SK-N-SH treated with all-trans-retinoic acid at 6 μM for 48 hours (cell line): ENCODE measurements around the gene MTHFD2L.
A peak's percentile ranks its signal among the peaks of the same experiment; 100 is the strongest.

Experiments
- ATAC-seq: fragments of 200-7000 bp; cut with Tn5 transposase; 3 replicates; pipeline ENCODE4 v1.9.1; 2020; ENCODE audit warnings: mild to moderate bottlenecking, moderate library complexity
- ARNTL ChIP-seq: fragments of 450-650 bp; formaldehyde crosslinking; IDR thresholded peaks from 2 replicates; pipeline ENCODE4 v1.5.0; 2020; ENCODE audit warnings: low read depth, mild to moderate bottlenecking, moderate library complexity, borderline replicate concordance
- BACH2 ChIP-seq: fragments of 250-450 bp; sonication (Bioruptor Pico); IDR thresholded peaks from 2 replicates; pipeline ENCODE4 v1.9.0; 2021; ENCODE audit warnings: mild to moderate bottlenecking, borderline replicate concordance
- CSDC2 ChIP-seq: fragments of 250-450 bp; sonication (Bioruptor Pico); IDR thresholded peaks from 2 replicates; pipeline ENCODE4 v1.5.0; 2020; ENCODE audit warnings: mild to moderate bottlenecking, moderate library complexity
- ESRRG ChIP-seq: fragments of 250-450 bp; sonication (Bioruptor Pico); IDR thresholded peaks from 2 replicates; pipeline ENCODE4 v1.6.1; 2021; ENCODE audit warnings: mild to moderate bottlenecking
- GLIS3 ChIP-seq: fragments of 250-450 bp; sonication (Bioruptor Pico); IDR thresholded peaks from 2 replicates; pipeline ENCODE4 v1.5.0; 2020; ENCODE audit warnings: mild to moderate bottlenecking, moderate library complexity
- OSR1 ChIP-seq: fragments of 250-450 bp; sonication (Bioruptor Pico); IDR thresholded peaks from 2 replicates; pipeline ENCODE4 v1.8.0; 2022; ENCODE audit warnings: moderate library complexity, mild to moderate bottlenecking, inconsistent platforms
- PPARA ChIP-seq: fragments of 250-450 bp; sonication (Bioruptor Pico); IDR thresholded peaks from 2 replicates; pipeline ENCODE4 v1.5.0; 2020; ENCODE audit warnings: mild to moderate bottlenecking, borderline replicate concordance
- TCF4 ChIP-seq: fragments of 250-450 bp; sonication (Bioruptor Pico); IDR thresholded peaks from 2 replicates; pipeline ENCODE4 v1.8.0; 2021; ENCODE audit warnings: mild to moderate bottlenecking, moderate library complexity, borderline replicate concordance
- TOX ChIP-seq: fragments of 250-450 bp; sonication (Bioruptor Pico); IDR thresholded peaks from 2 replicates; pipeline ENCODE4 v1.8.0; 2021; ENCODE audit warnings: mild to moderate bottlenecking, moderate library complexity, borderline replicate concordance
- ZFP3 ChIP-seq: fragments of 250-450 bp; sonication (Bioruptor Pico); IDR thresholded peaks from 2 replicates; pipeline ENCODE4 v1.5.0; 2020; ENCODE audit warnings: mild to moderate bottlenecking, moderate library complexity
- ZNF565 ChIP-seq: fragments of 450-650 bp; formaldehyde crosslinking; conservative IDR thresholded peaks from 2 replicates; pipeline ENCODE4 v1.5.0; 2020; ENCODE audit warnings: low read depth, mild to moderate bottlenecking, moderate library complexity
- TF ChIP-seq, protein P1 (sequence below): fragments of 250-450 bp; sonication (Bioruptor Pico); IDR thresholded peaks from 2 replicates; pipeline ENCODE4 v1.8.0; 2021; ENCODE audit warnings: low read depth, mild to moderate bottlenecking, moderate library complexity, borderline replicate concordance
- TF ChIP-seq, protein P2 (sequence below): fragments of 250-450 bp; sonication (Bioruptor Pico); IDR thresholded peaks from 2 replicates; pipeline ENCODE4 v1.8.0; 2020; ENCODE audit warnings: mild to moderate bottlenecking, moderate library complexity, borderline replicate concordance
- TF ChIP-seq, protein P3 (sequence below): fragments of 250-450 bp; sonication (Bioruptor Pico); IDR thresholded peaks from 2 replicates; pipeline ENCODE4 v1.5.1; 2020; ENCODE audit warnings: low read depth, mild to moderate bottlenecking, moderate library complexity
- TF ChIP-seq, protein P4 (sequence below): fragments of 250-450 bp; sonication (Bioruptor Pico); IDR thresholded peaks from 2 replicates; pipeline ENCODE4 v1.5.1; 2021; ENCODE audit warnings: mild to moderate bottlenecking, moderate library complexity
- TF ChIP-seq, protein P5 (sequence below): fragments of 250-450 bp; sonication (Bioruptor Pico); IDR thresholded peaks from 2 replicates; pipeline ENCODE4 v1.5.0; 2020; ENCODE audit warnings: mild to moderate bottlenecking, moderate library complexity

Gene MTHFD2L

DNA sequence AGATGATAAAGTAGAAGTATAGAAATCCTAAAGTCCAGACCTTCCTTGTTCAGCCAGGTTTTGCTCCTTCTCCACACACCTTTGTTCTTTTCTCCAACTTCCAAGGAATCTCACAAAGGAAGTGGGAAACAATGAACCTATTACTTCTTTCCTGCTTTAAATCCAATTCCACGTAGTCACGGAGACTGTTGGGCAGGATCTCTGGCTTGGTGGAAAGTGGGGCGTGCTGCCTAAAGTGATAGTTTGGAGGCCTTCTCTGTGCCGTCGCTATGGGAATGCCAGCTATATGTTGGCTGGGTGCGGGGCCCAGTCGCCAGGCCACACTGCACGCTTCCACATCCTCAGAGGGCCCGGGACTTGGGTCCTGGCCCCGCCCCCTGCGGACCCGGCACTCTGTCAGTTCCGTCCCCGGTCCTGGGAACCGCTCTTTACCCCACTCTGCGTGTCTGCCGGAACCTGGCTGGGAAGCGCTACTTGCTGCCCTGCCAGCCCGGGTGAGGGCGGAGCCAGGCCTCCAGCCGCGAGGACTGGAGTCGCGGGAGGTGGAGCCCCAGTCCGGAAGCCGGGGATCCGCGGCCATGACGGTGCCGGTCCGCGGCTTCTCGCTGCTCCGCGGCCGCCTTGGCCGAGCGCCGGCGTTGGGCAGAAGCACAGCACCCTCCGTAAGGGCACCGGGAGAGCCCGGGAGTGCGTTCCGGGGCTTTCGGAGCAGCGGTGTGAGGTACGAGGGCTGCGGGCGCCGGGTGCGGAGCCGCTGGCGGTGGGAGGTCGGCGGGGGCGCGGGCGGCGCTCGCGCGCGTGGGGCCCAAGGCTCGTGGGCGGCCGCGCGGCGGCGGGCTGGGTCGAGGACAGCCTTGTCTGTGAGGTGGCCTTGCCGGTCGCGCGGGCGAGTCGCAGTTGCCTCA lies at the start of gene MTHFD2L:
Gene MTHFD2L (plus strand): TSS at position 558 of the 905 bp plus-strand sequence. CDS start 21 bp downstream, at position 579.
- TF ChIP-seq TOX (CRISPR knock-in tag) (no peak), CSDC2 (no peak), ZFP3 (0 out of 2 replicates have a peak, but pooled peaks have one; percentile 48), TCF4 (peak; percentile 37; the same call in 1 of the 2 replicates)
- TF ChIP-seq, protein P1, sequence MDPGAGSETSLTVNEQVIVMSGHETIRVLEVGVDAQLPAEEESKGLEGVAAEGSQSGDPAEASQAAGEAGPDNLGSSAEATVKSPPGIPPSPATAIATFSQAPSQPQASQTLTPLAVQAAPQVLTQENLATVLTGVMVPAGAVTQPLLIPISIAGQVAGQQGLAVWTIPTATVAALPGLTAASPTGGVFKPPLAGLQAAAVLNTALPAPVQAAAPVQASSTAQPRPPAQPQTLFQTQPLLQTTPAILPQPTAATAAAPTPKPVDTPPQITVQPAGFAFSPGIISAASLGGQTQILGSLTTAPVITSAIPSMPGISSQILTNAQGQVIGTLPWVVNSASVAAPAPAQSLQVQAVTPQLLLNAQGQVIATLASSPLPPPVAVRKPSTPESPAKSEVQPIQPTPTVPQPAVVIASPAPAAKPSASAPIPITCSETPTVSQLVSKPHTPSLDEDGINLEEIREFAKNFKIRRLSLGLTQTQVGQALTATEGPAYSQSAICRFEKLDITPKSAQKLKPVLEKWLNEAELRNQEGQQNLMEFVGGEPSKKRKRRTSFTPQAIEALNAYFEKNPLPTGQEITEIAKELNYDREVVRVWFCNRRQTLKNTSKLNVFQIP: no peak
- TF ChIP-seq, protein P2, sequence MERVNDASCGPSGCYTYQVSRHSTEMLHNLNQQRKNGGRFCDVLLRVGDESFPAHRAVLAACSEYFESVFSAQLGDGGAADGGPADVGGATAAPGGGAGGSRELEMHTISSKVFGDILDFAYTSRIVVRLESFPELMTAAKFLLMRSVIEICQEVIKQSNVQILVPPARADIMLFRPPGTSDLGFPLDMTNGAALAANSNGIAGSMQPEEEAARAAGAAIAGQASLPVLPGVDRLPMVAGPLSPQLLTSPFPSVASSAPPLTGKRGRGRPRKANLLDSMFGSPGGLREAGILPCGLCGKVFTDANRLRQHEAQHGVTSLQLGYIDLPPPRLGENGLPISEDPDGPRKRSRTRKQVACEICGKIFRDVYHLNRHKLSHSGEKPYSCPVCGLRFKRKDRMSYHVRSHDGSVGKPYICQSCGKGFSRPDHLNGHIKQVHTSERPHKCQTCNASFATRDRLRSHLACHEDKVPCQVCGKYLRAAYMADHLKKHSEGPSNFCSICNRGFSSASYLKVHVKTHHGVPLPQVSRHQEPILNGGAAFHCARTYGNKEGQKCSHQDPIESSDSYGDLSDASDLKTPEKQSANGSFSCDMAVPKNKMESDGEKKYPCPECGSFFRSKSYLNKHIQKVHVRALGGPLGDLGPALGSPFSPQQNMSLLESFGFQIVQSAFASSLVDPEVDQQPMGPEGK (CRISPR knock-in tag): no peak
- TF ChIP-seq, all 23 proteins: peak for 2
- ATAC-seq: peak; percentile 99

DNA sequence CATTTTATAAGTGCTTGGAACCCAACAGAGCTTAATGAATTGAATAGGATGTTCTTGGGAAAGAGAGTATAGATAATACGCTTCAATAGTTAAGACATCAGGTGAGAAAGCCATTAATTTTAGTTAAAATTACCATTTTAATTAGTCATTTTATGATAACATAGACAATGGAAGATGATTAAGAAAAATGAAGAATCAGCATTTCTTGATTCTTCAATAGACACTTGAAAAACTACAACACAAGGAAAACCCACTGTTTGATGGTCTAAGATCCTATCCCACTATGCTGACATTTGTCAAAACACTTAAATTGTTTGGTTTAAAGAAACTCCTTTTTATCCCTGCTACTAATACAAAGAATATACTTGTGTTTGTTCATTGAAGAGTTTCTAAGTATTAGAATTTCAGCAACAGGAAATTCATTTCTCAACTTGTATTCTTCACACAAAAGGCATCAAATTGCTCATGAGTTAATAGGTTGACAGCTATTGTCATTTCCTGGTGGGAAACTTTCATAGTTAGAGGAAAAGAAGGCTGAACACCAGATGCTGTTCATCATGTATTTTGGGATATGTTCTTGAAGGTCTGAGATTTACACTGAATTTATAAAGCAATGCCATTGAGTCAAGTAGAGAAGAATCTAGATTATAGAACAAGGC lies 49.3 kb upstream of the MTHFD2L start:
- TF ChIP-seq, protein P1: no peak
- no peak for TF ChIP-seq BACH2 (CRISPR knock-in tag)
- TF ChIP-seq, protein P3, sequence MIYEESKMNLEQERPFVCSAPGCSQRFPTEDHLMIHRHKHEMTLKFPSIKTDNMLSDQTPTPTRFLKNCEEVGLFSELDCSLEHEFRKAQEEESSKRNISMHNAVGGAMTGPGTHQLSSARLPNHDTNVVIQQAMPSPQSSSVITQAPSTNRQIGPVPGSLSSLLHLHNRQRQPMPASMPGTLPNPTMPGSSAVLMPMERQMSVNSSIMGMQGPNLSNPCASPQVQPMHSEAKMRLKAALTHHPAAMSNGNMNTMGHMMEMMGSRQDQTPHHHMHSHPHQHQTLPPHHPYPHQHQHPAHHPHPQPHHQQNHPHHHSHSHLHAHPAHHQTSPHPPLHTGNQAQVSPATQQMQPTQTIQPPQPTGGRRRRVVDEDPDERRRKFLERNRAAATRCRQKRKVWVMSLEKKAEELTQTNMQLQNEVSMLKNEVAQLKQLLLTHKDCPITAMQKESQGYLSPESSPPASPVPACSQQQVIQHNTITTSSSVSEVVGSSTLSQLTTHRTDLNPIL: no peak
- TF ChIP-seq, all 23 proteins: peak for 0
- ATAC-seq: no peak

DNA sequence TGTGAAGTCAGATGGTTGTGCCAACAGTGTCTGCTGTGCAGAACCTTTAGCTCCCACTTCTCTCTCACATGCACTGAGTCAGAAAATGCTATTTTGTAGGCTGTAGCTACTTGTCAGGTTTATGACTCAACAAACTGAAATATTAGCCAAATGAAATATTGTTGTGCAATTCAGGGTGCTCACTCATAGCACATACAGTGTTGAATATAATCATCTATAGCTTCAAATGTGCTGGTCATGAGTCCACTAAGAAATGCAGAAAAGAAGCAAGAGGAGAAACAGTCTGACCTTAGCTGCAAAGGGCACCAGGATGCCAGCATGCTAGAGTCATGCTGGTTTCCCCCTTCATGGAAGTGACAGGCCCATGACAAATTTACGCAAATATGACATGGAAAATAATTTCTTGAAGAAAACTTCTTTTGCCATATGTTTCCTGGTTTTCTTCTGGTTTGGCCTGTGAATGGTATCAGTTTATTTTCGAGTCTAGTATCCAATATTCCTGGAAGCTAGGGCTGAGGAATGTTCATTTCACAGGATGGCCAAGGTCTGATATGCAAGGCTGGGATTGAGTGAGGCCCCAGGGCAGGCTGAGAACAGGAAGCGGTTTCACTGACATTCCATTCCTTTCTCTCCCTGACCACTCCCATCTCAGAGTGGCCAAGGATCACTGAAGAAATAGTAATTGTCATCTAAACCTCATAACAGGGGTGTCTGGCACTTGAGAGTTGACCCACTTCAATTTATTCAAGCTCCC lies 48.6 kb upstream of the MTHFD2L start:
- ATAC-seq: peak; percentile 95
- 0 out of 2 replicates have a peak, but pooled peaks have one; percentile 26 for TF ChIP-seq OSR1
- no peak for TF ChIP-seq ZNF565 (CRISPR knock-in tag)

DNA sequence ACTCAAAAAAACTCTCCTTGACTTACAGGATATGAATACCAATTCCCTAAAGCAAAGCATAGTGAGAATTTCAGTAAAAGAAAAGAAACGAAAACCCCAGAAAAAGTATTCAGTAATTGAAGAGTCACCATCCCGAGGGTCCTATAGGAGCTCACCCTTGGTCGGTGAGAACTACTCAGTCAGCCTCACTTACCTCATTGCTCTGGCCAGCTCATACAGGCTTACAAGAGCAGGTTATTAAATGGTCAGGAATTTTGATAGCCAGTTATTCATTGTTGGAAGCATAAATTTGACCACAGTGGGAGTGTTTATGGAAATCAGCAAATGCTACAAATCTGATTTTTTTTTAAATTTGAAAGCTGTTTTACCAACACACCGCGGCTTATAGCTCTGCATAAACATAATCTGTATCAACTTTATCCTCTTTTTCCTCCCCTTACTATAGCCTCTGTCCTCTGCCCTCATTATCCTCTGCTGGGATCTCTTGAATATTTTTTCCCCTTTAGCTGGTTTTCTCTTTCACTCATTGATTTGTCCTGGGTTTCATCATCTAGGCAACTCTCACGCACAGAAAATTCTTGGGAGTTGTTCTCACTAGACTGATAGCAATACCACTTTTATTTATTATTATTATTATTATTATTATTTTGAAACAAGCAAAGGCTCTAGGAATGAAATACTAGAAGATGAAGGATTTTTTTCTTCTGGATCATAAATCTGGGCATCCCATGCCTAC lies 47.9 kb upstream of the MTHFD2L start:
- peak; percentile 83 for ATAC-seq
- TF ChIP-seq GLIS3 (CRISPR knock-in tag): no peak
- TF ChIP-seq ARNTL (CRISPR knock-in tag): no peak
- TF ChIP-seq ZFP3: no peak
- TF ChIP-seq, protein P4, sequence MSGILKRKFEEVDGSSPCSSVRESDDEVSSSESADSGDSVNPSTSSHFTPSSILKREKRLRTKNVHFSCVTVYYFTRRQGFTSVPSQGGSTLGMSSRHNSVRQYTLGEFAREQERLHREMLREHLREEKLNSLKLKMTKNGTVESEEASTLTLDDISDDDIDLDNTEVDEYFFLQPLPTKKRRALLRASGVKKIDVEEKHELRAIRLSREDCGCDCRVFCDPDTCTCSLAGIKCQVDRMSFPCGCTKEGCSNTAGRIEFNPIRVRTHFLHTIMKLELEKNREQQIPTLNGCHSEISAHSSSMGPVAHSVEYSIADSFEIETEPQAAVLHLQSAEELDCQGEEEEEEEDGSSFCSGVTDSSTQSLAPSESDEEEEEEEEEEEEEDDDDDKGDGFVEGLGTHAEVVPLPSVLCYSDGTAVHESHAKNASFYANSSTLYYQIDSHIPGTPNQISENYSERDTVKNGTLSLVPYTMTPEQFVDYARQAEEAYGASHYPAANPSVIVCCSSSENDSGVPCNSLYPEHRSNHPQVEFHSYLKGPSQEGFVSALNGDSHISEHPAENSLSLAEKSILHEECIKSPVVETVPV: no peak
- TF ChIP-seq ESRRG (CRISPR knock-in tag): no peak
- TF ChIP-seq, protein P1: no peak
- no peak for TF ChIP-seq BACH2 (CRISPR knock-in tag)
- TF ChIP-seq, protein P5, sequence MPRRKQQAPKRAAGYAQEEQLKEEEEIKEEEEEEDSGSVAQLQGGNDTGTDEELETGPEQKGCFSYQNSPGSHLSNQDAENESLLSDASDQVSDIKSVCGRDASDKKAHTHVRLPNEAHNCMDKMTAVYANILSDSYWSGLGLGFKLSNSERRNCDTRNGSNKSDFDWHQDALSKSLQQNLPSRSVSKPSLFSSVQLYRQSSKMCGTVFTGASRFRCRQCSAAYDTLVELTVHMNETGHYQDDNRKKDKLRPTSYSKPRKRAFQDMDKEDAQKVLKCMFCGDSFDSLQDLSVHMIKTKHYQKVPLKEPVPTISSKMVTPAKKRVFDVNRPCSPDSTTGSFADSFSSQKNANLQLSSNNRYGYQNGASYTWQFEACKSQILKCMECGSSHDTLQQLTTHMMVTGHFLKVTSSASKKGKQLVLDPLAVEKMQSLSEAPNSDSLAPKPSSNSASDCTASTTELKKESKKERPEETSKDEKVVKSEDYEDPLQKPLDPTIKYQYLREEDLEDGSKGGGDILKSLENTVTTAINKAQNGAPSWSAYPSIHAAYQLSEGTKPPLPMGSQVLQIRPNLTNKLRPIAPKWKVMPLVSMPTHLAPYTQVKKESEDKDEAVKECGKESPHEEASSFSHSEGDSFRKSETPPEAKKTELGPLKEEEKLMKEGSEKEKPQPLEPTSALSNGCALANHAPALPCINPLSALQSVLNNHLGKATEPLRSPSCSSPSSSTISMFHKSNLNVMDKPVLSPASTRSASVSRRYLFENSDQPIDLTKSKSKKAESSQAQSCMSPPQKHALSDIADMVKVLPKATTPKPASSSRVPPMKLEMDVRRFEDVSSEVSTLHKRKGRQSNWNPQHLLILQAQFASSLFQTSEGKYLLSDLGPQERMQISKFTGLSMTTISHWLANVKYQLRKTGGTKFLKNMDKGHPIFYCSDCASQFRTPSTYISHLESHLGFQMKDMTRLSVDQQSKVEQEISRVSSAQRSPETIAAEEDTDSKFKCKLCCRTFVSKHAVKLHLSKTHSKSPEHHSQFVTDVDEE: no peak
- TF ChIP-seq, protein P3: no peak
- no peak for TF ChIP-seq PPARA
- TF ChIP-seq CSDC2: no peak
